Activated naive CD8-positive, alpha-beta T cell treated with anti-CD3 and anti-CD28 coated beads, Interleukin-2, amount 10 ng/mL, durations not matched to agents 7 days and 5 days (primary cell): ENCODE results near the gene KRR1. TPM values are rescaled to one million over a fixed set of nuclear protein-coding genes. Genes with fewer than 3 reads are reported as not detected.
A peak's percentile ranks its signal among the peaks of the same experiment; 100 is the strongest.
"Not testable (repeated sequence)": the region's sequence is repeated elsewhere in the genome, so short reads cannot be mapped to it uniquely, and the experiment has no call there.

ENCODE experiments used
- ATAC-seq: fragments of 150-1000 bp; cut with Tn5 transposase; one replicate; pipeline ENCODE4 v1.10.0; 2021; ENCODE audit warnings: low read depth, moderate library complexity
- POLR2A ChIA-PET: fragments of 350-600 bp; sonication (Branson Sonifier 250); formaldehyde crosslinking; loops from one replicate; lab custom pipeline; 2021; ENCODE audit warnings: antibody characterized with exemption; lab: Charles Lee
- DNase-seq: peaks from one replicate; pipeline ENCODE4 v3.0.0; 2021
- H3K27ac Mint-ChIP-seq: one replicate; pipeline ENCODE4 v1.8.0; 2022; ENCODE audit warnings: mild to moderate bottlenecking, mixed read lengths
- H3K27me3 Mint-ChIP-seq: one replicate; pipeline ENCODE4 v1.8.0; 2022; ENCODE audit warnings: mild to moderate bottlenecking, moderate library complexity, mixed read lengths
- H3K36me3 Mint-ChIP-seq: one replicate; pipeline ENCODE4 v1.8.0; 2021; ENCODE audit warnings: mild to moderate bottlenecking, mixed read lengths
- H3K4me1 Mint-ChIP-seq: one replicate; pipeline ENCODE4 v1.8.0; 2021; ENCODE audit warnings: mixed read lengths
- H3K4me3 Mint-ChIP-seq: one replicate; pipeline ENCODE4 v1.8.0; 2022; ENCODE audit warnings: mild to moderate bottlenecking, moderate library complexity, mixed read lengths
- H3K9me3 Mint-ChIP-seq: one replicate; pipeline ENCODE4 v1.8.0; 2021; ENCODE audit warnings: mixed read lengths
- total RNA-seq, 2 experiments: library from RNA; stranded (reverse); gene quantifications; one replicate each; pipeline ENCODE4 v1.2.3, GENCODE V29; 2021

KRR1 gene
- total RNA-seq, 2 experiments from 2014 or later, result 59.1 to 70.6 TPM

- ATAC-seq, result peak; percentile 89
Observed at GRCh38 chr12:75480469-75480949, 30.9 kb downstream of the KRR1 start, which contains the start of gene GLIPR1. GLIPR1 (plus strand) TSS chr12:75480755; CDS start chr12:75480881, 126 bp downstream.

GRCh38 chr12:75479963-75480461 is 31.4 kb downstream of the KRR1 start:
- H3K4me3 Mint-ChIP-seq, result peak overlapping the region; percentile 88
- H3K4me1 Mint-ChIP-seq, result peaks cover 62% of the 10 kb centered on the region
- H3K27ac Mint-ChIP-seq, result peak overlapping the region; percentile 99
- no peak for DNase-seq
- H3K36me3 Mint-ChIP-seq, result peaks cover 2% of the 10 kb centered on the region
- peak; percentile 34 for ATAC-seq
- POLR2A ChIA-PET, result interaction anchor here (0.7 to 2.8 kb wide), 7 partner anchors 19 to 90 kb away, joined by 3 to 28 read pairs (median 4); partner anchors contain the start of genes GLIPR1L2 and KRR1
- no peaks in the 10 kb centered on the region for H3K9me3 Mint-ChIP-seq
- H3K27me3 Mint-ChIP-seq, result no peaks in the 10 kb centered on the region

More at GRCh38 chr12:75480469-75480949, 30.9 kb downstream of the KRR1 start, which contains the start of gene GLIPR1:
- Mint-ChIP-seq H3K4me1 (peaks cover 62% of the 10 kb centered on the region), H3K36me3 (peaks cover 2% of the 10 kb centered on the region), H3K27ac (peak within 1 kb of the TSS; percentile 99), H3K4me3 (peak within 1 kb of the TSS; percentile 88), H3K27me3 (no peaks in the 10 kb centered on the region), H3K9me3 (no peaks in the 10 kb centered on the region)
- peak; percentile 67 for DNase-seq
- POLR2A ChIA-PET, result interaction anchor here (0.5 to 2.8 kb wide), 12 partner anchors 18 to 551 kb away, joined by 3 to 28 read pairs (median 4); partner anchors contain the start of genes CAPS2, GLIPR1L2, KRR1 and PHLDA1

DNA sequence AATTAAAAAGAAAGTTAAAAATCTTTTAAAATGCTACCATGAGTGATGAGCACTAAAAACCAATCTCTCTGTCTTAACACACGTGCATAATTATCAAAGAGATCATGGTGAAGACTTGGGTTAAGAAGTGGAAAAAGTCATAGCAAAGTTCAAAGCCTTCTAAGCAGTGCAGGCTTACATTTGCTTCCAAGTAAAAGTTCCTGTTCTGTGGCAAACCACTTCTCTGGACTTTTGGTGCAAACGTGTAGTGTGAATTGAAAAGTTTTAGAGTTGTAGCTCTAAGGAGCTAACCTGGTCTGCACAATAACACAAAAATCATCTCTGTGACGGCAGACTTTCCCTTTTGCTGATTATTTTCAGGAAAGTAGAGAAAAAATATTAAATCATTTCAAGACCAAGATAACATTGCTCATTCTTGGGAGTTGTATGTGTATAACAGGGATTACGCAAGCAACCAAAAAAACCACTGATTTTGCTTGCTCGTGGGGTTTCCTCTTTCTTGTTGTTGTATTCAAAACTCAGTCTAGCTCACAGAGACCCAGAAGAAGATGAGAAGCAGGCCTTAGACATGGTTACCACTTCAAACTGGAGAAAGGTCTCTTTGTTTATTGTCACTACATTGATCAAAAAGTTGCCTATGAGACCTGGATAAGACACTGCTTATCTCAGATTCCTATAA is 33.2 kb downstream of the KRR1 start:
- H3K4me3 Mint-ChIP-seq, result peak overlapping the region; percentile 55
- POLR2A ChIA-PET, result interaction anchor here (1.0 to 1.3 kb wide), 3 partner anchors 21 to 87 kb away, joined by 4 to 8 read pairs (median 4); partner anchors contain the start of genes GLIPR1L2 and KRR1
- peaks cover 52% of the 10 kb centered on the region for H3K4me1 Mint-ChIP-seq
- no peak for DNase-seq
- H3K9me3 Mint-ChIP-seq, result no peaks in the 10 kb centered on the region
- peaks cover 1% of the 10 kb centered on the region for H3K36me3 Mint-ChIP-seq
- H3K27me3 Mint-ChIP-seq, result no peaks in the 10 kb centered on the region
- peak; percentile 41 for ATAC-seq
- peak overlapping the region; percentile 82 for H3K27ac Mint-ChIP-seq

GRCh38 chr12:75477137-75477536 is 34.3 kb downstream of the KRR1 start:
- no peak for DNase-seq
- POLR2A ChIA-PET, result no interaction called here
- no peak for ATAC-seq
- Mint-ChIP-seq H3K4me3 (no peak overlapping the region), H3K27me3 (no peaks in the 10 kb centered on the region), H3K9me3 (no peaks in the 10 kb centered on the region), H3K27ac (no peak overlapping the region), H3K4me1 (peaks cover 44% of the 10 kb centered on the region), H3K36me3 (no peaks in the 10 kb centered on the region)

DNA sequence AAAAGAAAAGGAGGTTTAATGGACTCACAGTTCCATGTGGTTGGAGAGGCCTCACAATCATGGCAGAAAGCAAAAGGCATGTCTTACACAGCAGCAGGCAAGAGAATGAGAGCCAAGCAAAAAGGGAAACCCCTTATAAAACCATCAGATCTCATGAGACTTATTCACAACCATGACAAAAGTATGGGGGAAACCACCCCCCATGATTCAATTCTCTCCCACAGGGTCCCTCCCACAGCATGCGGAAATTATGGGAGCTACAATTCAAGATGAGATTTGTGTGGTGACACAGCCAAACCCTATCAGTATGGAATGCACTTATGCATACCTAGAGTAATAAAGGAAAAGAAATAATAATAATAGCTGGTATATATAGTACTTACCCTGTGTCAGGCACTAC is 35.3 kb downstream of the KRR1 start:
- Mint-ChIP-seq H3K9me3 (no peaks in the 10 kb centered on the region), H3K36me3 (no peaks in the 10 kb centered on the region), H3K4me3 (no peak overlapping the region), H3K4me1 (peaks cover 35% of the 10 kb centered on the region), H3K27me3 (peaks cover 2% of the 10 kb centered on the region), H3K27ac (no peak overlapping the region)
- POLR2A ChIA-PET, result no interaction called here
- no peak for DNase-seq
- no peak for ATAC-seq

DNA sequence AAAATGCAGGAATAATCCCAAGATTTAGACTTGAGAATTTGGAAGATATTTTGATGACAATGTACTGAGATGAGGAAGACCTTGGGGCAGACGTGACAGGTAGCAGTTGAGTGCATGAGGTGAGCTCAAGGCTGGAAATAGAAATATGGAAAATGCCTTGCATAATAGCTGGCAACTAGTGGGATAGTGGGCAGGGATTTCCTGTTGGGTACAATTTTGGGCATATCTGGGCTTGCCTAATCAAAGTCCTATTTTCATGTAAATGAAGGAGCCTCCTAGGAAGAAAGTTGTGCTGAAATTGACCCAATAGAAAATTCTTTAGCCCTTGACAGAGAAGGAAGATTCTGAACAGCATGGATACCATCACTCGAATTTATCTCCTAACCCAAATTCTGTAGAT is 37.3 kb downstream of the KRR1 start:
- no peak overlapping the region for H3K4me3 Mint-ChIP-seq
- no peak for DNase-seq

DNA sequence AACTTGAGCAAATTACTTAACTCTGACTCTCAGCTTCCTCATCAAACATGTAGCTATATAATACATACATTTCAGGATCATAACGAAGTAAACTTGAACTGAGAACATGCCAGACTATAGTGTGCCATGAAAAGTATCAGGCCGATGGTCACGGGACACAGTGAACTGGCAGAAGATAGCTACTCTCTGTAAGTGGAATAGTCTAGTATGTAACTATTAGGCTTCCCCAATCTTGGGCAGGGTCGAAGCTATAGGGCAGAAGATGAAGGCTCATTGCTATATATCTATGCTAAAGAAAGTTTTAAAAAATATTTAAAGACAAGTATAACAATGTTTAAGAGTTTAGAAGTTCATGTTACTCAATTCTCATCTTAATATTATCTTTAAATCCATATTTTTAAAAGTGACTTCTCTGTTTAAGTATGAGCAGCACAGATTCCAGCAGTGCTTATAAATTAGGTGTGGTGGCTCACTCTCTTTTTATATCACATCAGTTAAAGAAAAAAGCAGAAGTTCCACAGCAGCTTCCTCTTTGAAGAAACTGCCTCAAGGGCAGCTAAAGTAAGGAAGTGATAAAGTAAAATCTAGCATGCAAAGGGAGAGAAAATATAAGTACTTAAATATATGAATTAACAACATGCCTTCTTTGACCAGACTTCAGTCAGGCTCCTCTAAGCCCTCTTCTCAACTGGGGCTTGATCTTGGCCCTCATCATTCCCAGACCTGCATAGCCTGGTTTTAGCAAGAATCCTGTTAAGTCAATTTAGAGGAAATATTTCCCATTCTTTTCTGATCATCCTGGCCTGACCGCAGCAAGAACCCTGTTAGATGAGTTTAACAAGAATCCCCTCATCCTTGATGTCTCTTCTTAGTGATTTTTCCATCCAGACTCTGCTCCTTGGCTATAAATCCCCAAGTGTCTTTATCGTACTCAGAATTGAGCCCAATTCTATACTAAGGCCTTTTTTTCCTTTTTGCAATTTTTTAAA is 39.2 kb downstream of the KRR1 start:
- Mint-ChIP-seq H3K9me3 (no peaks in the 10 kb centered on the region), H3K36me3 (no peaks in the 10 kb centered on the region), H3K4me3 (no peak overlapping the region), H3K27ac (no peak overlapping the region), H3K27me3 (peaks cover 2% of the 10 kb centered on the region), H3K4me1 (peaks cover 4% of the 10 kb centered on the region)
- DNase-seq, result no peak
- POLR2A ChIA-PET, result no interaction called here
- ATAC-seq, result no peak

More for the DNA sequence above, 37.3 kb downstream of the KRR1 start:
- H3K27me3 Mint-ChIP-seq, result peaks cover 2% of the 10 kb centered on the region
- H3K4me1 Mint-ChIP-seq, result peaks cover 21% of the 10 kb centered on the region
- ATAC-seq, result no peak
- H3K27ac Mint-ChIP-seq, result no peak overlapping the region
- H3K36me3 Mint-ChIP-seq, result no peaks in the 10 kb centered on the region
- POLR2A ChIA-PET, result no interaction called here
- H3K9me3 Mint-ChIP-seq, result no peaks in the 10 kb centered on the region

- peaks cover 4% of the 10 kb centered on the region for H3K9me3 Mint-ChIP-seq
- peaks cover 35% of the 10 kb centered on the region for H3K4me1 Mint-ChIP-seq
- H3K4me3 Mint-ChIP-seq, result no peak overlapping the region
- no peaks in the 10 kb centered on the region for H3K27me3 Mint-ChIP-seq
- DNase-seq (no peak), ATAC-seq (no peak)
- peaks cover 26% of the 10 kb centered on the region for H3K36me3 Mint-ChIP-seq
- no peak overlapping the region for H3K27ac Mint-ChIP-seq
- POLR2A ChIA-PET, result interaction anchor here (1.1 kb wide), 1 partner anchor 21 kb away, joined by 3 read pairs; the partner anchor contains the start of gene GLIPR1
Observed at GRCh38 chr12:75460204-75460603, 51.2 kb downstream of the KRR1 start.

DNA sequence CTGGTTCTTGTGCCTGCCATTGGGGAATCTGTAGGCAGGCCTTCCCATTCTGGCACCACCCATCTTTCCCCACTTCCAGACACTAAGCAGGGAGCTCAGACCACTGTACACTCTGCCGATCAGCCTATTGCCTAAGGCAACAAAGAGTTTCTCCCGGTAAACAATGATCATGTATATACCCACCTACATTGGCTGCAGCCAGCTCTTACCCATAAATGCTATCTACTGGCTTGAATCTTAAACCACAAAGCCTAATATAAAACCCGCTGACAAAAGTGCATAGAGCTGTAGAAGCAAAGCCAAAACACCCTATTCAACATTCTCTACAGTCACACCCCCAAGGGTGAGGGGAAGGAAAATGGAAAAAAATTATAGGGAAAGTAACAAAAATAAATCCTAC is 51.7 kb downstream of the KRR1 start:
- Mint-ChIP-seq H3K4me3 (no peak overlapping the region), H3K36me3 (peaks cover 28% of the 10 kb centered on the region), H3K27ac (no peak overlapping the region), H3K4me1 (peaks cover 35% of the 10 kb centered on the region), H3K27me3 (no peaks in the 10 kb centered on the region), H3K9me3 (peaks cover 4% of the 10 kb centered on the region)
- no peak for DNase-seq
- POLR2A ChIA-PET, result no interaction called here
- no peak for ATAC-seq

- not testable (repeated sequence) for H3K27me3 Mint-ChIP-seq, ATAC-seq, DNase-seq, H3K9me3 Mint-ChIP-seq
- H3K36me3 Mint-ChIP-seq, result peaks cover 30% of the 10 kb centered on the region
- POLR2A ChIA-PET, result interaction anchor here (0.9 kb wide), 1 partner anchor 21 kb away, joined by 4 read pairs; no protein-coding TSS in a partner anchor
- peak overlapping the region; percentile 51 for H3K27ac Mint-ChIP-seq
- H3K4me3 Mint-ChIP-seq, result peak overlapping the region; percentile 35
- H3K4me1 Mint-ChIP-seq, result peaks cover 35% of the 10 kb centered on the region
Observed at GRCh38 chr12:75457866-75458265, 53.5 kb downstream of the KRR1 start.

DNA sequence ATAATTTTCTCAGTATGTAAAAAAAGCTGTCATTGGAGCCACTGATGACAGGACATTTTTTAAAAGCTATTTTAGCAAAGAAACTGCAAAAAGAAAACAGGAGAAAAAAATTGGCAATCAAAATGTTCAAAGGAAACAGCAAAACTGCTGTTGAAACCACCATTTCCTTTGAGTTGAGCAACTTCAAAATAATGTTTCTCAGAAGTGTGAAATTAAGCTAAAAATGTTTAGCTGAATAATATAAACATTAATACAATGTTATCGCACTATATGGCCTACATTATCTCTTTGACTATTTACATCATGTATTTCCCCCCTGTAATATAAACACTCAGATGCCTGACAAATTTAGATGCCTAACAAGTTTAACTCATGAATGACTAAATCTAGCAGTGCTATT is 54.2 kb downstream of the KRR1 start:
- POLR2A ChIA-PET, result interaction anchor here (0.9 to 1.3 kb wide), 4 partner anchors 22 to 54 kb away, joined by 3 to 4 read pairs (median 4); partner anchors contain the start of genes GLIPR1 and KRR1
- H3K36me3 Mint-ChIP-seq, result peaks cover 27% of the 10 kb centered on the region
- peak overlapping the region; percentile 69 for H3K27ac Mint-ChIP-seq
- peak; percentile 36 for ATAC-seq
- H3K9me3 Mint-ChIP-seq, result peaks cover 4% of the 10 kb centered on the region
- DNase-seq, result no peak
- H3K27me3 Mint-ChIP-seq, result no peaks in the 10 kb centered on the region
- peaks cover 35% of the 10 kb centered on the region for H3K4me1 Mint-ChIP-seq
- no peak overlapping the region for H3K4me3 Mint-ChIP-seq

GRCh38 chr12:75455839-75456238 is 55.6 kb downstream of the KRR1 start:
- no peaks in the 10 kb centered on the region for H3K27me3 Mint-ChIP-seq
- DNase-seq, result no peak
- peaks cover 22% of the 10 kb centered on the region for H3K36me3 Mint-ChIP-seq
- peaks cover 31% of the 10 kb centered on the region for H3K4me1 Mint-ChIP-seq
- no peak for ATAC-seq
- no peak overlapping the region for H3K4me3 Mint-ChIP-seq
- POLR2A ChIA-PET, result interaction anchor here (1.3 kb wide), 1 partner anchor 25 kb away, joined by 4 read pairs; the partner anchor contains the start of gene GLIPR1
- no peak overlapping the region for H3K27ac Mint-ChIP-seq
- H3K9me3 Mint-ChIP-seq, result peaks cover 4% of the 10 kb centered on the region
